SH-SY5Y (cell line): ENCODE data around the gene NCDN.

Experiments used
- GATA2 ChIP-seq: IDR thresholded peaks from 2 replicates; pipeline ENCODE4 v1.6.1; 2011; ENCODE audit warnings: mild to moderate bottlenecking, low read depth, low read length
- GATA3 ChIP-seq: IDR thresholded peaks from 2 replicates; pipeline ENCODE4 v1.6.1; 2011; ENCODE audit warnings: low read depth, mild to moderate bottlenecking, low read length, moderate library complexity

- TF ChIP-seq GATA2 (no peak), GATA3 (no peak)
These were observed 14.7 kb downstream of the NCDN start for GRCh38 chr1:35572296-35572695.
